Chondrocyte (in vitro differentiated cells): Measurements from ENCODE around the gene CADM2. TPM values are rescaled to one million over a fixed set of nuclear protein-coding genes. Genes with fewer than 3 reads are reported as not detected.
"Not testable (repeated sequence)": the region's sequence is repeated elsewhere in the genome, so short reads cannot be mapped to it uniquely, and the experiment has no call there.

Experiments
- DNase-seq: peaks from one replicate; pipeline ENCODE4 v3.0.0; 2021; ENCODE audit warnings: mixed read lengths, low spot score
- H3K27ac Mint-ChIP-seq: one replicate; pipeline ENCODE4 v1.8.0; 2021; ENCODE audit warnings: mild to moderate bottlenecking, moderate library complexity, mixed read lengths; ENCODE audit not compliant: unreplicated experiment
- H3K27me3 Mint-ChIP-seq: 2 replicates; pipeline ENCODE4 v1.8.0; 2021; ENCODE audit warnings: low read depth, mixed read lengths
- H3K36me3 Mint-ChIP-seq: 2 replicates; pipeline ENCODE4 v1.8.0; 2021; ENCODE audit warnings: low read depth, mixed read lengths
- H3K4me1 Mint-ChIP-seq: 2 replicates; pipeline ENCODE4 v1.8.0; 2021; ENCODE audit warnings: low read depth, mild to moderate bottlenecking, mixed read lengths
- H3K4me3 Mint-ChIP-seq: one replicate; pipeline ENCODE4 v1.8.0; 2021; ENCODE audit warnings: mild to moderate bottlenecking, moderate library complexity, mixed read lengths; ENCODE audit not compliant: unreplicated experiment
- H3K9me3 Mint-ChIP-seq: 2 replicates; pipeline ENCODE4 v1.8.0; 2021; ENCODE audit warnings: low read depth, mixed read lengths
- CTCF ChIP-seq: fragments of 200-600 bp; sonication (generic); IDR thresholded peaks from 2 replicates; pipeline ENCODE4 v1.5.0; 2021; ENCODE audit warnings: antibody characterized with exemption, mild to moderate bottlenecking, moderate library complexity
- total RNA-seq: library from RNA; stranded (reverse); gene quantifications from 3 replicates; pipeline ENCODE4 v1.2.1, GENCODE V29; 2021

The CADM2 gene
- total RNA-seq, 1 donor from 2014 or later, result 1.1 TPM

- not testable (repeated sequence) for H3K9me3 Mint-ChIP-seq, H3K4me1 Mint-ChIP-seq, H3K27me3 Mint-ChIP-seq, H3K36me3 Mint-ChIP-seq, H3K27ac Mint-ChIP-seq
- peak; percentile 30 for TF ChIP-seq CTCF
- H3K4me3 Mint-ChIP-seq, result peak overlapping the region; percentile 65
- peak; percentile 37 for DNase-seq
These were observed 546.2 kb downstream of the CADM2 start for GRCh38 chr3:85504785-85505511.

DNA sequence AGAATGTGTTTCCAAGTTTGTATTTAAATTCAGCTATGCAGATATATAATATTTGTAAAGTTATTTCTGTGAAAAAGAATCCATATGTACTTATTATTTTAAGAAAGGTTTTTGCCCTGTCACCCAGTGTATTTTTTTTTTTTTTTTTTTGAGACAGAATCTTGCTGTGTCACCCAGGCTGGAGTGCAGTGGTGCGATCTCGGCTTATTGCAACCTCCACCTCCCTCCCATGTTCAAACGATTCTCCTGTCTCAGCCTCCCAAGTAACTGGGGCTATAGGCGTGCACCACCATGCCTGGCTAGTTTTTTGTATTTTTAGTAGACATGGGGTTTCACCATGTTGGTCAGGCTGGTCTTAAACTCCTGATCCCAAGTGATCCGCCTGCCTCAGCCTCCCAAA lies 548.3 kb downstream of the CADM2 start:
- DNase-seq, result peak; percentile 4
- not testable (repeated sequence) for H3K9me3 Mint-ChIP-seq, H3K27ac Mint-ChIP-seq, H3K27me3 Mint-ChIP-seq, H3K4me3 Mint-ChIP-seq, H3K36me3 Mint-ChIP-seq
- peaks cover 12% of the 10 kb centered on the region for H3K4me1 Mint-ChIP-seq

- H3K27ac Mint-ChIP-seq, result no peak overlapping the region
- H3K9me3 Mint-ChIP-seq, result no peaks in the 10 kb centered on the region
- H3K4me3 Mint-ChIP-seq, result no peak overlapping the region
- H3K36me3 Mint-ChIP-seq, result no peaks in the 10 kb centered on the region
- no peak for TF ChIP-seq CTCF
- DNase-seq, result no peak
- H3K27me3 Mint-ChIP-seq, result no peaks in the 10 kb centered on the region
- peaks cover 12% of the 10 kb centered on the region for H3K4me1 Mint-ChIP-seq
These were observed 549.9 kb downstream of the CADM2 start for GRCh38 chr3:85508659-85509058.

- Mint-ChIP-seq H3K27ac (no peak overlapping the region), H3K27me3 (no peaks in the 10 kb centered on the region), H3K36me3 (no peaks in the 10 kb centered on the region), H3K4me1 (peaks cover 5% of the 10 kb centered on the region), H3K4me3 (no peak overlapping the region), H3K9me3 (peaks cover 6% of the 10 kb centered on the region)
- no peak for DNase-seq
- TF ChIP-seq CTCF, result no peak
These were observed 557.4 kb downstream of the CADM2 start for GRCh38 chr3:85516146-85516545.

DNA sequence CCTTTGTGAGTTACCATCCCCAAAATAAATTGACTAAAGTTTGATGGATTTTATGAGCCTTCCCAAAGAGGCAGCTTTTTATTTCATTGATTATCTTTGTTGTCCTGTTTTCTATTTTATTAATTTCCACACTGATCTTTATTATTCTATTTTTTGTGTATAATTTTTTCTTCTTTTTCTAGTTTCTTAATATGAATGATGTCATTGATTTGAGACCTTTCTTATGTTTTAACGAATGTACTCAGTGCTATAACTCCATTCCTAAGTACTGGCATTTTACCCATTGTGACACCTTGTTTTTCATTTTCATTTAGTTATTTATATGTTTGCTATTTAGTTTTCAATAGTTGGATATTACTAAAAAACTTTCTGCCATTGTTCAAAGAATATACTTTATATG lies 565.3 kb downstream of the CADM2 start:
- H3K4me1 Mint-ChIP-seq, result no peaks in the 10 kb centered on the region
- DNase-seq, result no peak
- no peak overlapping the region for H3K27ac Mint-ChIP-seq
- TF ChIP-seq CTCF, result no peak
- no peak overlapping the region for H3K4me3 Mint-ChIP-seq
- no peaks in the 10 kb centered on the region for H3K9me3 Mint-ChIP-seq
- peaks cover 6% of the 10 kb centered on the region for H3K27me3 Mint-ChIP-seq
- no peaks in the 10 kb centered on the region for H3K36me3 Mint-ChIP-seq

GRCh38 chr3:85525264-85525663 lies 566.5 kb downstream of the CADM2 start:
- Mint-ChIP-seq H3K4me3 (no peak overlapping the region), H3K36me3 (no peaks in the 10 kb centered on the region), H3K27me3 (peaks cover 6% of the 10 kb centered on the region), H3K27ac (no peak overlapping the region), H3K9me3 (no peaks in the 10 kb centered on the region), H3K4me1 (no peaks in the 10 kb centered on the region)
- no peak for TF ChIP-seq CTCF
- no peak for DNase-seq
